Panc1 (cell line): ENCODE data around the gene LY6G6F. TPM values are rescaled to one million over a fixed set of nuclear protein-coding genes. Genes with fewer than 3 reads are reported as not detected.

Experiments used
- ATAC-seq: fragments of 200-7000 bp; cut with Tn5 transposase; 2 replicates; pipeline ENCODE4 v1.9.1; 2020; ENCODE audit warnings: mild to moderate bottlenecking, moderate library complexity
- BruUV-seq: library from RNA; stranded (reverse); fragments of 400-500 nt; replicated peaks from 2 replicates; lab custom pipeline; 2021; lab: Mats Ljungman, UMichigan
- CTCF ChIA-PET: fragments of 300-600 bp; sonication (Branson Sonifier 250); formaldehyde crosslinking; loops from one replicate; lab custom pipeline; 2022; ENCODE audit warnings: antibody characterized with exemption; lab: Charles Lee
- POLR2A ChIA-PET: fragments of 300-600 bp; sonication (Branson Sonifier 250); formaldehyde crosslinking; loops from one replicate; lab custom pipeline; 2022; ENCODE audit warnings: antibody characterized with exemption; lab: Charles Lee
- DNase-seq: peaks from one replicate; pipeline ENCODE4 v3.0.0-alpha.2; 2010; ENCODE audit warnings: low read depth, low spot score
- H3K27ac ChIP-seq: 2 replicates; pipeline ENCODE4 v1.5.1; 2011; ENCODE audit warnings: mild to moderate bottlenecking, low read length, inconsistent platforms
- H3K27me3 ChIP-seq: fragments of 200-500 bp; sonication (Bioruptor generic); 2 replicates; pipeline ENCODE4 v1.6.0; 2014; ENCODE audit warnings: low read length, inconsistent platforms; ENCODE audit not compliant: control insufficient read depth, insufficient read depth
- H3K36me3 ChIP-seq: fragments of 200-500 bp; sonication (Bioruptor generic); 2 replicates; pipeline ENCODE4 v1.5.1; 2014; ENCODE audit warnings: inconsistent platforms, mild to moderate bottlenecking, low read length, moderate library complexity; ENCODE audit not compliant: control insufficient read depth, insufficient read depth
- H3K4me1 ChIP-seq: 2 replicates; pipeline ENCODE4 v1.5.1; 2011; ENCODE audit warnings: inconsistent platforms, mild to moderate bottlenecking, low read length, moderate library complexity; ENCODE audit not compliant: control insufficient read depth, insufficient read depth
- H3K4me3 ChIP-seq, 2 experiments: 2 replicates each; pipeline ENCODE4 v1.5.1; 2011 to 2012; ENCODE audit warnings: low read depth in 2 of 2, low read length in 2 of 2, mild to moderate bottlenecking in 2 of 2, inconsistent platforms in 1 of 2, moderate library complexity in 1 of 2
- H3K9me3 ChIP-seq: fragments of 200-500 bp; sonication (Bioruptor generic); 2 replicates; pipeline ENCODE4 v1.5.1; 2014; ENCODE audit warnings: low read depth, mild to moderate bottlenecking, inconsistent platforms, low read length, moderate library complexity; ENCODE audit not compliant: control insufficient read depth, insufficient read depth
- POLR2AphosphoS5 ChIP-seq: IDR thresholded peaks from 2 replicates; pipeline ENCODE4 v1.6.1; 2012; ENCODE audit warnings: mild to moderate bottlenecking, low read depth, low read length, moderate library complexity
- SIN3A ChIP-seq: IDR thresholded peaks from 2 replicates; pipeline ENCODE4 v1.6.1; 2012; ENCODE audit warnings: low read depth, mild to moderate bottlenecking, low read length, moderate library complexity, borderline replicate concordance; ENCODE audit not compliant: insufficient read depth
- TCF7L2 ChIP-seq: IDR thresholded peaks from 2 replicates; pipeline ENCODE4 v1.6.1; 2011; ENCODE audit warnings: mild to moderate bottlenecking, low read depth, low read length, inconsistent platforms
- in situ Hi-C: cut with HindIII; loops from 2 replicates; pipeline ENCODE4 v1.10.0; 2016; ENCODE audit warnings: low sequenced_read_pairs, low pct_unique_long_range_greater_than_20kb
- intact Hi-C: fragments of 100-400 bp; cut with micrococcal nuclease; formaldehyde crosslinking; loops from one replicate; pipeline ENCODE4 v1.10.0; 2022; ENCODE audit not compliant: unreplicated experiment
- total RNA-seq: library from RNA; stranded (reverse); gene quantifications from one replicate; pipeline ENCODE4 v1.2.1, GENCODE V29; 2021; ENCODE audit not compliant: unreplicated experiment
- TF ChIP-seq, protein P1 (sequence below), 2 experiments: IDR thresholded peaks; 2 replicates each; pipeline ENCODE4 v1.6.1; 2011 to 2012; ENCODE audit warnings: low read depth in 2 of 2, control low read depth in 1 of 2, low read length in 1 of 2, mild to moderate bottlenecking in 1 of 2, moderate library complexity in 1 of 2; ENCODE audit not compliant: insufficient read depth in 1 of 2
- TF ChIP-seq, protein P2 (sequence below): fragments of 450-650 bp; IDR thresholded peaks from 2 replicates; pipeline ENCODE4 v1.5.1; 2017; ENCODE audit warnings: mild to moderate bottlenecking

LY6G6F gene
- total RNA-seq, 1 experiment from 2014 or later, result not detected

DNA sequence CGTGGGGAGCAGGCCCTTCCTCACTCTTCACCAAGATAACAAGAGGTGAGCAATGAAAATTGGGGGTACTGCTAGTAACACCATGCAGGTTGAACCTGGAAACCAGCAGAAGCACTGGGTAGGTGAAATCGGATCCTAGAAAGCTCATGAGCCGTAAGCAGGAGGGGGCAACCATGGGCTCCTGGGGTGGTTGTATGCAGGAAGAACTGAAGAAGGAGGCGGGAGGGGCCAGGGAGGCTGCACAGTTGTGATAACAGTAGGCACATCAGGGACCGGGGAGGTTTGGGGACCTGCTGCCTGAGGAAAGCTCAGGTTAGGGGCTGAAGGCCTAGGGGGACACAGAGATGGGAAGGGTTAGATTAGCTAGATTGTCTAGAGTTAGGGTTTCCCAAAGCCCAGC is 20.2 kb upstream of the LY6G6F start:
- ATAC-seq (no peak), DNase-seq (no peak)
- no peaks in the 10 kb centered on the region for H3K27me3 ChIP-seq
- intact Hi-C loops (no loop called here), in situ Hi-C loops (no loop called here)
- CTCF ChIA-PET, result no interaction called here
- H3K27ac ChIP-seq, result no peak overlapping the region
- H3K4me1 ChIP-seq, result no peaks in the 10 kb centered on the region
- 0 out of 2 replicates have a peak, but pooled peaks cover 5% of the 10 kb centered on the region for H3K36me3 ChIP-seq
- BruUV-seq, result no TSS peak
- TF ChIP-seq POLR2AphosphoS5 (no peak), SIN3A (no peak), TCF7L2 (no peak)
- TF ChIP-seq, protein P1, sequence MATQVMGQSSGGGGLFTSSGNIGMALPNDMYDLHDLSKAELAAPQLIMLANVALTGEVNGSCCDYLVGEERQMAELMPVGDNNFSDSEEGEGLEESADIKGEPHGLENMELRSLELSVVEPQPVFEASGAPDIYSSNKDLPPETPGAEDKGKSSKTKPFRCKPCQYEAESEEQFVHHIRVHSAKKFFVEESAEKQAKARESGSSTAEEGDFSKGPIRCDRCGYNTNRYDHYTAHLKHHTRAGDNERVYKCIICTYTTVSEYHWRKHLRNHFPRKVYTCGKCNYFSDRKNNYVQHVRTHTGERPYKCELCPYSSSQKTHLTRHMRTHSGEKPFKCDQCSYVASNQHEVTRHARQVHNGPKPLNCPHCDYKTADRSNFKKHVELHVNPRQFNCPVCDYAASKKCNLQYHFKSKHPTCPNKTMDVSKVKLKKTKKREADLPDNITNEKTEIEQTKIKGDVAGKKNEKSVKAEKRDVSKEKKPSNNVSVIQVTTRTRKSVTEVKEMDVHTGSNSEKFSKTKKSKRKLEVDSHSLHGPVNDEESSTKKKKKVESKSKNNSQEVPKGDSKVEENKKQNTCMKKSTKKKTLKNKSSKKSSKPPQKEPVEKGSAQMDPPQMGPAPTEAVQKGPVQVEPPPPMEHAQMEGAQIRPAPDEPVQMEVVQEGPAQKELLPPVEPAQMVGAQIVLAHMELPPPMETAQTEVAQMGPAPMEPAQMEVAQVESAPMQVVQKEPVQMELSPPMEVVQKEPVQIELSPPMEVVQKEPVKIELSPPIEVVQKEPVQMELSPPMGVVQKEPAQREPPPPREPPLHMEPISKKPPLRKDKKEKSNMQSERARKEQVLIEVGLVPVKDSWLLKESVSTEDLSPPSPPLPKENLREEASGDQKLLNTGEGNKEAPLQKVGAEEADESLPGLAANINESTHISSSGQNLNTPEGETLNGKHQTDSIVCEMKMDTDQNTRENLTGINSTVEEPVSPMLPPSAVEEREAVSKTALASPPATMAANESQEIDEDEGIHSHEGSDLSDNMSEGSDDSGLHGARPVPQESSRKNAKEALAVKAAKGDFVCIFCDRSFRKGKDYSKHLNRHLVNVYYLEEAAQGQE (IDR thresholded peaks at IDR 0.05; ENCODE audit: insufficient read depth in 1 of 2, low read depth in 2 of 2, low read length in 1 of 2), result no peak
- TF ChIP-seq, protein P2, sequence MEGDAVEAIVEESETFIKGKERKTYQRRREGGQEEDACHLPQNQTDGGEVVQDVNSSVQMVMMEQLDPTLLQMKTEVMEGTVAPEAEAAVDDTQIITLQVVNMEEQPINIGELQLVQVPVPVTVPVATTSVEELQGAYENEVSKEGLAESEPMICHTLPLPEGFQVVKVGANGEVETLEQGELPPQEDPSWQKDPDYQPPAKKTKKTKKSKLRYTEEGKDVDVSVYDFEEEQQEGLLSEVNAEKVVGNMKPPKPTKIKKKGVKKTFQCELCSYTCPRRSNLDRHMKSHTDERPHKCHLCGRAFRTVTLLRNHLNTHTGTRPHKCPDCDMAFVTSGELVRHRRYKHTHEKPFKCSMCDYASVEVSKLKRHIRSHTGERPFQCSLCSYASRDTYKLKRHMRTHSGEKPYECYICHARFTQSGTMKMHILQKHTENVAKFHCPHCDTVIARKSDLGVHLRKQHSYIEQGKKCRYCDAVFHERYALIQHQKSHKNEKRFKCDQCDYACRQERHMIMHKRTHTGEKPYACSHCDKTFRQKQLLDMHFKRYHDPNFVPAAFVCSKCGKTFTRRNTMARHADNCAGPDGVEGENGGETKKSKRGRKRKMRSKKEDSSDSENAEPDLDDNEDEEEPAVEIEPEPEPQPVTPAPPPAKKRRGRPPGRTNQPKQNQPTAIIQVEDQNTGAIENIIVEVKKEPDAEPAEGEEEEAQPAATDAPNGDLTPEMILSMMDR, result no peak
- no peaks in the 10 kb centered on the region for H3K9me3 ChIP-seq
- no peak overlapping the region for H3K4me3 ChIP-seq
- POLR2A ChIA-PET, result no interaction called here

DNA sequence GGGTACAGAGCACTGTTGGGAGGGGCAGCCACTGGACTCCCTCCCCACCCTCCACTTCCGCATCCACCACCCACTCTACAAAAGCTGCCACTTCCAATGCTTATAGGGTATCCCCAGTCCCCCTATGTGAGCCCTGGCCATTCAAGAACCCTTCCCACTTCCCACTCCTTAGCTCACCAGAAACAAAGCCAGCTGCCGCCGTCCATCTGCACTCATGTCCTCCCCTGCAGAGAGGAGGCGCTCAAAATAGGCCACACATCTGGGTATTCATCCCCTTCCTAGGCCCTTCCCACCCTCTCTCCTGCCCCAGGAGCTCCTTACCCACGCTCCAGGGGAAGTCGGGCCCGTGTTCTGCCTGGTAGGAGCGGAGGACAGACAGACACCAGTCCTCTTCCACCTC is 19.3 kb upstream of the LY6G6F start:
- ChIA-PET POLR2A (no interaction called here), CTCF (no interaction called here)
- DNase-seq, result no peak
- H3K9me3 ChIP-seq, result no peaks in the 10 kb centered on the region
- no TSS peak for BruUV-seq
- H3K4me3 ChIP-seq, result no peak overlapping the region
- no peaks in the 10 kb centered on the region for H3K4me1 ChIP-seq
- H3K36me3 ChIP-seq, result 0 out of 2 replicates have a peak, but pooled peaks cover 5% of the 10 kb centered on the region
- ATAC-seq, result no peak
- no peak overlapping the region for H3K27ac ChIP-seq
- TF ChIP-seq SIN3A (no peak), POLR2AphosphoS5 (no peak), TCF7L2 (no peak)
- TF ChIP-seq, protein P1 (IDR thresholded peaks at IDR 0.05; ENCODE audit: insufficient read depth in 1 of 2, low read depth in 2 of 2, low read length in 1 of 2), result no peak
- TF ChIP-seq, protein P2, result no peak
- intact Hi-C loops, result no loop called here
- in situ Hi-C loops, result no loop called here
- no peaks in the 10 kb centered on the region for H3K27me3 ChIP-seq
